Heart right ventricle (tissue), 16 donors: Measurements from ENCODE around the gene BFSP2. TPM values are rescaled to one million over a fixed set of nuclear protein-coding genes. Genes with fewer than 3 reads are reported as not detected.

Experiments
- ATAC-seq, 8 donors: fragments of 200-7000 bp; cut with Tn5 transposase; one replicate each; pipeline ENCODE4 v1.9.1; 2020; ENCODE audit warnings: mild to moderate bottlenecking in 8 of 8, moderate library complexity in 8 of 8, moderate number of reproducible peaks in 1 of 8
- DNase-seq, 2 donors: peaks; one replicate each; pipeline ENCODE4 v3.0.0-alpha.2; 2020
- H3K27ac ChIP-seq, 10 donors: fragments of 200-600 bp; sonication (generic) in 2 of 10; one replicate each; pipeline versions ENCODE4 v1.5.0 to v1.8.0; 2020 to 2022; ENCODE audit warnings: mild to moderate bottlenecking in 3 of 10
- H3K27me3 ChIP-seq, 7 donors: fragments of 200-600 bp; one replicate each; pipeline ENCODE4 v1.8.0; 2021 to 2022; ENCODE audit warnings: mild to moderate bottlenecking in 2 of 7
- H3K36me3 ChIP-seq, 9 donors: fragments of 200-600 bp; sonication (generic) in 1 of 9; one replicate each; pipeline versions ENCODE4 v1.5.0 to v1.8.0; 2020 to 2022; ENCODE audit warnings: mild to moderate bottlenecking in 2 of 9
- H3K4me1 ChIP-seq, 9 donors: fragments of 200-600 bp; sonication (generic) in 1 of 9; one replicate each; pipeline versions ENCODE4 v1.5.0 to v1.8.0; 2020 to 2022; ENCODE audit warnings: mild to moderate bottlenecking in 4 of 9
- H3K4me3 ChIP-seq, 10 donors: fragments of 200-600 bp; sonication (generic) in 2 of 10; one replicate each; pipeline versions ENCODE4 v1.5.0 to v1.8.0; 2020 to 2022; ENCODE audit warnings: mild to moderate bottlenecking in 7 of 10, moderate library complexity in 2 of 10
- H3K9me3 ChIP-seq, 11 donors: fragments of 200-600 bp in 10 of 11; sonication (generic) in 2 of 11; one replicate each; pipeline versions ENCODE4 v1.5.0 to v1.8.0; 2013 to 2022; ENCODE audit warnings: mild to moderate bottlenecking in 2 of 11, control low read depth in 1 of 11, moderate library complexity in 1 of 11
- WGBS, 2 donors: extraction: QIAGEN DNeasy Blood & Tissue Kit; methylation state at CpG; one replicate each; pipeline ENCODE4 v1.1.7; 2013; ENCODE audit warnings: inconsistent platforms in 1 of 2; 5-methylcytosine and 5-hydroxymethylcytosine counted together
- intact Hi-C, 10 donors: fragments of 100-400 bp; cut with DNase I; formaldehyde crosslinking; loops; one replicate each; pipeline versions ENCODE4 v1.11.1 to v1.14.2; 2022
- polyA plus RNA-seq, 2 donors: library from polyadenylated mRNA; stranded (reverse); fragments of 200-250 nt; gene quantifications; one replicate each; pipeline ENCODE4 v1.2.3, GENCODE V29; 2013
- total RNA-seq, 10 donors: library from RNA; stranded (reverse); fragmentation: NEBNext Ultra II Directional in 3 of 10; extraction: Animal tissue kit (Norgen Biotek cat#: 25700) in 3 of 10; gene quantifications; one replicate each; pipeline versions ENCODE4 v1.2.1 to v1.2.4, GENCODE V29; 2021 to 2023
- TF ChIP-seq, protein P1 (sequence below), 9 donors: fragments of 200-600 bp; sonication (generic) in 2 of 9; IDR thresholded peaks; one replicate each; pipeline versions ENCODE4 v1.5.0 to v1.8.0; 2021 to 2022; ENCODE audit warnings: antibody characterized with exemption in 9 of 9, mild to moderate bottlenecking in 5 of 9, moderate library complexity in 1 of 9
- donor health status: Arrhythmogenic right ventricular cardiomyopathy.
- donor health status: ischemic (EF 13 %, LVEDD 7.1; RV severe dilation, severe dysfunction).
- donor health status: healthy with polysubstance abuse.
- donor health status: DM: no; HTN: yes; CAD: no.
- donor health status: DM: no; HTN: no; CAD: no.
- donor health status: ischemic (EF 25% LVEDD 6.9; RV normal size, moderate dysfunction).
- donor health status: ischemic (EF 25% LVEDD 5.7; RV mildly dilated, moderate dysfunction).
- donor health status: healthy.
- donor health status: DM: yes; HTN: yes; CAD: no.
- donor health status: Ischemic cardiomyopathy.
- donor health status: ischemic (EF 35%, LVEDD 5.7; RV mildly dilated, moderate dysfunction).
- donor health status: nonischemic (EF 11% LVEDD 7.7; RV severe dilation, severe dysfunction).
- donor health status: DM: yes; HTN: yes; CAD: no.
- donor health status: PGD.
- donor health status: ischemic (EF 29% LVEDD 5.4; RV normal size, mild dysfunction).
- donor health status: nonischemic (EF 23%, LVEDD 6.1; RV moderate dilation, normal function).

Gene BFSP2
- total and polyA plus RNA-seq, 12 donors = 0.17 TPM; not detected in 11

- ATAC-seq (peak in 4 of 8 donors; percentile 47 to 81 (median 63)), DNase-seq (no peak)
- WGBS, 2 donors = 52 to 55% methylated on average over 9 of the region's 9 CpGs
- Histone ChIP-seq H3K27ac (peak overlapping the region in 6 of 10 donors; percentile 0 to 82 (median 34)), H3K36me3 (no peaks in the 10 kb centered on the region), H3K4me1 (peaks cover 0 to 18% (median 3%) of the 10 kb centered on the region in 9 donors), H3K4me3 (peak overlapping the region in 3 of 10 donors; percentile 3 to 20 (median 5)), H3K9me3 (no peaks in the 10 kb centered on the region), H3K27me3 (no peaks in the 10 kb centered on the region)
- TF ChIP-seq, protein P1, sequence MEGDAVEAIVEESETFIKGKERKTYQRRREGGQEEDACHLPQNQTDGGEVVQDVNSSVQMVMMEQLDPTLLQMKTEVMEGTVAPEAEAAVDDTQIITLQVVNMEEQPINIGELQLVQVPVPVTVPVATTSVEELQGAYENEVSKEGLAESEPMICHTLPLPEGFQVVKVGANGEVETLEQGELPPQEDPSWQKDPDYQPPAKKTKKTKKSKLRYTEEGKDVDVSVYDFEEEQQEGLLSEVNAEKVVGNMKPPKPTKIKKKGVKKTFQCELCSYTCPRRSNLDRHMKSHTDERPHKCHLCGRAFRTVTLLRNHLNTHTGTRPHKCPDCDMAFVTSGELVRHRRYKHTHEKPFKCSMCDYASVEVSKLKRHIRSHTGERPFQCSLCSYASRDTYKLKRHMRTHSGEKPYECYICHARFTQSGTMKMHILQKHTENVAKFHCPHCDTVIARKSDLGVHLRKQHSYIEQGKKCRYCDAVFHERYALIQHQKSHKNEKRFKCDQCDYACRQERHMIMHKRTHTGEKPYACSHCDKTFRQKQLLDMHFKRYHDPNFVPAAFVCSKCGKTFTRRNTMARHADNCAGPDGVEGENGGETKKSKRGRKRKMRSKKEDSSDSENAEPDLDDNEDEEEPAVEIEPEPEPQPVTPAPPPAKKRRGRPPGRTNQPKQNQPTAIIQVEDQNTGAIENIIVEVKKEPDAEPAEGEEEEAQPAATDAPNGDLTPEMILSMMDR (IDR thresholded peaks at IDR 0.05) = no peak
- intact Hi-C loops = no loop called here
Measured at GRCh38 chr3:133506215-133506901, 106.5 kb downstream of the BFSP2 start.

- TF ChIP-seq, protein P1 (IDR thresholded peaks at IDR 0.05) = no peak
- Histone ChIP-seq H3K27ac (no peak overlapping the region), H3K4me1 (peaks cover 0 to 24% (median 3%) of the 10 kb centered on the region in 9 donors), H3K4me3 (no peak overlapping the region), H3K27me3 (no peaks in the 10 kb centered on the region), H3K36me3 (no peaks in the 10 kb centered on the region), H3K9me3 (no peaks in the 10 kb centered on the region)
- ATAC-seq (peak in 1 of 8 donors; percentile 15), DNase-seq (no peak)
- intact Hi-C loops = no loop called here
Measured at GRCh38 chr3:133509488-133509887, 109.6 kb downstream of the BFSP2 start.

DNA sequence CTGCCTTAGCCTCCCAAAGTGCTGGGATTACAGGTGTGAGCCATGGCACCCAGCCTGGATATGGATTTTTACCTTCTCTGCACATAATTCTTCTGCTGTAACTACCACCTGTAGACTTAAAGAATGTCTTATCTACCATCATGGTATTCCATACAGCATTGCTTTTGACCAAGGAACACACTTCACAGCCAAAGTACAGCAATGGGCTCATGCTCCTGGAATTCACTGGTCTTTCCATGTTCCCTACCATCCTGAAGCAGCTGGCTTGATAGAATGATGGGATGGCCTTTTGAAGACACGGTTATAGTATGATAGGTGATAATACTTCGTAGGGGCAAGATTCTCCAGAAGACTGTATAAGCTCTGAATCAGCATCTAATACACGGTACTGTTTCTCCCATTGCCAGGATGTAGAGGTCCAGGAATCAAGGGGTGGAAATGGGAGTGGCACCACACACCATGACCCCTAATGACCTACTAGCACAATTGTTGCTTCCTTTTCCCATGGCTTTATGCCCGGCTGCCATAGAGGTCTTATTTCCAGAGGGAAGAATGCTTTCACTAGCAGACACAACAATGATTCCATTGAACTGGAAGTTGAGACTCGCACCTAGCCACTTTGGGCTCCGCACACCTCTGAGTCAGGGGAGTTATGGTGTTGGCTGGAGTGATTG lies 112.7 kb downstream of the BFSP2 start:
- ATAC-seq (peak in 7 of 8 donors; percentile 61 to 88 (median 71)), DNase-seq (peak in 1 of 2 donors; percentile 29)
- Histone ChIP-seq H3K4me3 (no peak overlapping the region), H3K36me3 (no peaks in the 10 kb centered on the region), H3K27ac (no peak overlapping the region), H3K4me1 (peaks cover 0 to 14% (median 0%) of the 10 kb centered on the region in 9 donors), H3K9me3 (no peaks in the 10 kb centered on the region), H3K27me3 (no peaks in the 10 kb centered on the region)
- TF ChIP-seq, protein P1 (IDR thresholded peaks at IDR 0.05) = no peak
- 68 to 74% methylated on average over 6 of the region's 6 CpGs for WGBS, 2 donors
- intact Hi-C loops = no loop called here

- Histone ChIP-seq H3K36me3 (no peaks in the 10 kb centered on the region), H3K4me3 (no peak overlapping the region), H3K27me3 (no peaks in the 10 kb centered on the region), H3K27ac (no peak overlapping the region), H3K9me3 (no peaks in the 10 kb centered on the region), H3K4me1 (peaks cover 0 to 14% (median 0%) of the 10 kb centered on the region in 9 donors)
- 86 to 89% methylated on average over 6 of the region's 6 CpGs for WGBS, 2 donors
- intact Hi-C loops = no loop called here
- TF ChIP-seq, protein P1 (IDR thresholded peaks at IDR 0.05) = no peak
- no peak for DNase-seq
- no peak for ATAC-seq
Measured at GRCh38 chr3:133514418-133514817, 114.6 kb downstream of the BFSP2 start.
